ENCODE results near the gene CCNA1.

The CCNA1 gene

GRCh38 chr13:36454121-36454520 lies 21.8 kb downstream of the CCNA1 start:
- DNase-seq (ENCODE audit: low read depth): no peak

- DNase-seq (ENCODE audit: low read depth): no peak
These were observed 22.7 kb downstream of the CCNA1 start for GRCh38 chr13:36454987-36455386.

DNA sequence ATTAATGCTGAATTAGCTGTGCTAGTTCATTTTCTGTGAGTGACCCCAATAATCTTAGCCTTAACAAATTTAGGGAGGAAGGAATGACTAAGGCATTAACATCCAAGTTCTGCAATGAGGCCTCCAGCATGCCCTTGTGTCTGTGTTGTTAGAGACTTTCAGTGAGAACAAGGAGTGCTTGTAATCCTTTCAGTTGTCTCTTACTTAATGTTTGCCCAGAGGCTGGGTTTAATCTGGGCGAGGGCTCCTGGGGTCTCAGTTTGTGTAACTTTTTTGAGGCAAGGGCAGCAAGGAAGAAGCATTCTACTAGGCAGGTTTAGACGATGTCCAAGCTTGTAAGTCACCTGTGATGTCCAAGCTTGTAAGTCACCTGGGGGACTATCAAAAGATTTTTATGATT lies 24.3 kb downstream of the CCNA1 start:
- no peak for DNase-seq (ENCODE audit: low read depth)

- no peak for DNase-seq (ENCODE audit: low read depth)
These were observed 29.2 kb downstream of the CCNA1 start for GRCh38 chr13:36461506-36461905.

- no peak for DNase-seq (ENCODE audit: low read depth)
These were observed 43.2 kb downstream of the CCNA1 start for GRCh38 chr13:36475468-36475867.

GRCh38 chr13:36476661-36477060 lies 44.4 kb downstream of the CCNA1 start:
- no peak for DNase-seq (ENCODE audit: low read depth)

DNA sequence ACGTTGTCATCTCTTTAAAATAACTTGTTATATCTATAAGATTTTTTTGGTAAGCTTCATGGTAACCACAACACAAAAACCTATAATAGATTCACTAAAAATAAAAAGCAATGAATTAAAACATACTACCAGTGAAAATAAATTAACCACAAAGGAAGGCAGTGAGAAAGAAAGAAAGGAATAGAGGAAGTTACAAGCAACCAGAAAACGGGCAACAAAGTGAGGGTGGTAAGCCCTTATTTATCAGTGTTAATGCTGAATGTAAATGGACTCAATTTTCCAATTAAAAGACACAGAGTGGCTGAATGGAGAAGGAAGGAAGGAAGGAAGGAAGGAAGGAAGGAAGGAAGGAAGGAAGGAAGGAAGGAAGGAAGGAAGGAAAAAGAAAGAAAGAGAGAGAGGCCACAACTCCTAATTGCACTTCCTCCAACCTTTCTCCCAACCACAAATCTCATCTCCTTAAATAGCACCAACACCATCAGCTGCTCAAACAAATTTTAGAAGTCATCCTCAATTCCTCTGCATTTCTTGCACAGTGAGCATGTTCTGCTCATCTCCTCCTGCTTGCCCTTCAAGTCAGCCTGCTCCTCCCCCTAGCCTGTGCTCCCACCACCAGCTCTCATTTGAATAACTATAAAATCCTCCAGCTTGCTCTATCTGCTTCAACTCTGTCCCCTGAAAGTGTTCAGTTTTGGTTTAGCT lies 48.6 kb downstream of the CCNA1 start:
- no peak for DNase-seq (ENCODE audit: low read depth)

DNA sequence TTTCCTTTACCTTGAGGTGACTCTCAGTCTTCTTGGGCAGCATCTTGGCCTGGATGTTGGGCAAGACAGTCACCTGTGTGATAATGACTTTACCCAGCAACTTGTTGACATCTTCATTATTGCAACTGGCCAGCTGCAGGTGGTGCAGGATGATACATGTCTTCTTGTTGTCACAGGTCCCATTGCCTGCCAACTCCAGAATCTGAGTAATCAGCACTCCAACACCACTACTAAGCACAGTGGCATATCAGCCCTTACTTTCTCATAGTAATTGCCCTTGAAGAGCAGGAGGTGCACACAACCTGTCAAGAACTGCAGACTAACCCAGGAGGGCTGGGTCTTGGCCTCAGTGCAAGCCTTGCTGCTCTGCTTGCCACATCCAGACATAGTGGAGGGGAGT lies 57.8 kb downstream of the CCNA1 start:
- DNase-seq (ENCODE audit: low read depth): no peak

Measured in GM04504 (cell line).